BE2C (cell line): ENCODE results near the gene VWF.

ENCODE experiments used
- DNase-seq: peaks from one replicate; pipeline ENCODE4 v3.0.0-alpha.2; 2020
- H3K27me3 ChIP-seq: fragments of 250-450 bp; sonication (Bioruptor Pico); 2 replicates; pipeline ENCODE4 v1.5.1; 2020; ENCODE audit warnings: mild to moderate bottlenecking
- H3K36me3 ChIP-seq: fragments of 250-450 bp; sonication (Bioruptor Pico); 2 replicates; pipeline ENCODE4 v1.5.1; 2020; ENCODE audit warnings: mild to moderate bottlenecking
- H3K4me1 ChIP-seq: fragments of 250-450 bp; sonication (Bioruptor Pico); 2 replicates; pipeline ENCODE4 v1.5.1; 2020
- H3K4me3 ChIP-seq: 2 replicates; pipeline ENCODE4 v1.5.1; 2011; ENCODE audit warnings: low read depth, low read length
- H3K9me3 ChIP-seq: fragments of 250-450 bp; sonication (Bioruptor Pico); 2 replicates; pipeline ENCODE4 v1.5.1; 2020
- CTCF ChIP-seq: IDR thresholded peaks from 2 replicates; pipeline ENCODE4 v1.5.1; 2012; ENCODE audit warnings: mild to moderate bottlenecking, low read depth, low read length

Gene VWF

GRCh38 chr12:5989621-5990020 is 134.8 kb downstream of the VWF start:
- no peak for DNase-seq

GRCh38 chr12:5988659-5989116 is 135.8 kb downstream of the VWF start:
- DNase-seq, result peak; percentile 87
- Histone ChIP-seq H3K4me1 (no peaks in the 10 kb centered on the region), H3K9me3 (no peaks in the 10 kb centered on the region), H3K27me3 (peaks cover 16% of the 10 kb centered on the region), H3K4me3 (no peak overlapping the region), H3K36me3 (no peaks in the 10 kb centered on the region)
- TF ChIP-seq CTCF, result peak; percentile 100

More at GRCh38 chr12:5989621-5990020, 134.8 kb downstream of the VWF start:
- no peaks in the 10 kb centered on the region for H3K36me3 ChIP-seq
- TF ChIP-seq CTCF, result no peak
- H3K27me3 ChIP-seq, result peaks cover 13% of the 10 kb centered on the region
- no peaks in the 10 kb centered on the region for H3K9me3 ChIP-seq
- H3K4me3 ChIP-seq, result no peak overlapping the region
- no peaks in the 10 kb centered on the region for H3K4me1 ChIP-seq

- Histone ChIP-seq H3K27me3 (peaks cover 19% of the 10 kb centered on the region), H3K4me1 (no peaks in the 10 kb centered on the region), H3K9me3 (no peaks in the 10 kb centered on the region), H3K4me3 (no peak overlapping the region), H3K36me3 (no peaks in the 10 kb centered on the region)
- no peak for TF ChIP-seq CTCF
- DNase-seq, result no peak
These were observed 136.4 kb downstream of the VWF start for GRCh38 chr12:5988088-5988487.

GRCh38 chr12:5987573-5987972 is 136.9 kb downstream of the VWF start:
- no peak for TF ChIP-seq CTCF
- H3K27me3 ChIP-seq, result peaks cover 21% of the 10 kb centered on the region
- no peaks in the 10 kb centered on the region for H3K9me3 ChIP-seq
- H3K4me1 ChIP-seq, result no peaks in the 10 kb centered on the region
- H3K4me3 ChIP-seq, result no peak overlapping the region
- DNase-seq, result no peak
- no peaks in the 10 kb centered on the region for H3K36me3 ChIP-seq

- no peak for TF ChIP-seq CTCF
- DNase-seq, result no peak
- Histone ChIP-seq H3K36me3 (no peaks in the 10 kb centered on the region), H3K27me3 (peaks cover 21% of the 10 kb centered on the region), H3K4me1 (no peaks in the 10 kb centered on the region), H3K9me3 (no peaks in the 10 kb centered on the region), H3K4me3 (no peak overlapping the region)
These were observed 139.0 kb downstream of the VWF start for GRCh38 chr12:5985471-5985870.

GRCh38 chr12:5984873-5985272 is 139.6 kb downstream of the VWF start:
- TF ChIP-seq CTCF, result no peak
- Histone ChIP-seq H3K27me3 (peaks cover 21% of the 10 kb centered on the region), H3K4me3 (no peak overlapping the region), H3K4me1 (no peaks in the 10 kb centered on the region), H3K36me3 (no peaks in the 10 kb centered on the region), H3K9me3 (no peaks in the 10 kb centered on the region)
- DNase-seq, result no peak
